T-helper 9 cell (primary cell): Measurements from ENCODE around the gene NUFIP1.
"Not testable (repeated sequence)": the region's sequence is repeated elsewhere in the genome, so short reads cannot be mapped to it uniquely, and the experiment has no call there.

Experiments used
- DNase-seq: peaks from one replicate; pipeline ENCODE4 v3.0.0-alpha.2; 2020

The NUFIP1 gene

GRCh38 chr13:44969551-44970484, 19.5 kb downstream of the NUFIP1 start:
- no peak for DNase-seq

- DNase-seq: no peak
These were observed 20.8 kb downstream of the NUFIP1 start for GRCh38 chr13:44968434-44968815.

GRCh38 chr13:44967704-44968433, 21.4 kb downstream of the NUFIP1 start:
- DNase-seq: no peak

- DNase-seq: no peak
These were observed 27.3 kb downstream of the NUFIP1 start for GRCh38 chr13:44961997-44962396.

DNA sequence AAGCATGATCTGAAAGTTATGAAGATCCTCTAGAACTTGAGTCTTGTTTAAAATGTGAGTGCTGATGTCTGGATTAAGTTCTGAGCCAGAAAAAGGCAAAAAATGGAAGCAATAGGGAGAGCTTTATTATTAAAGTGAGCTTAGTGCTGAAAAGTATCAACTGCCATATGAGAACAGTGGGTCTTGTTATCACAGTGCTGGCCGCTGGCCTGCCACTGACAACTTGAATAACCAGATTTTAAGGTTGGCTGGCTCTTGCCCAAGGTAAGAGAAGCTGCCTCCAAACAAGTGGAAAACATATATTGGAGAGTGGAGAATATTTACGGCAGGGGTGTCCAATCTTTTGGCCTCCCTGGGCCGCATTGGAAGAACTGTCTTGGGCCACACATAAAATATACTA, 33.9 kb downstream of the NUFIP1 start:
- DNase-seq: no peak

GRCh38 chr13:44954224-44954623, 35.0 kb downstream of the NUFIP1 start:
- no peak for DNase-seq

GRCh38 chr13:44952671-44953070, 36.6 kb downstream of the NUFIP1 start:
- DNase-seq: no peak

DNA sequence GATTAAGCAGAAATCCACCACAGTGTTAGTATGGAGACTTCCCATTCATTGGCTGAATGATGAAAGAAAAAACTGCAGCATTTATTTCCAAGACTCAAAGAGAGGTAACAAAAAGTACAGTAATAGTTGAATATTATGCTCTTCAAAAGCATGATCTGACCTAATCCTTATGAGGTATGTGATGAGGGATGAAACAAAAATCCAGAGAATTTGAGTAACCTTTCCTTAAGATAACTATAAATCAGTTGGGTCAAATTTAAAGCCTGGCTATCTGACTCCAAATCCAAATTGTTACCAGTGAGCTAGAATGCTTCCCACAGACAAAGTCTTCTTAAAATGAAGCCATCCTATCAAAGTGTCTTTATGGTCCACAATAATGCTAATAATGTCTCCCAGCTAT, 38.1 kb downstream of the NUFIP1 start:
- no peak for DNase-seq

GRCh38 chr13:44943411-44943810, 45.9 kb downstream of the NUFIP1 start:
- not testable (repeated sequence) for DNase-seq

DNA sequence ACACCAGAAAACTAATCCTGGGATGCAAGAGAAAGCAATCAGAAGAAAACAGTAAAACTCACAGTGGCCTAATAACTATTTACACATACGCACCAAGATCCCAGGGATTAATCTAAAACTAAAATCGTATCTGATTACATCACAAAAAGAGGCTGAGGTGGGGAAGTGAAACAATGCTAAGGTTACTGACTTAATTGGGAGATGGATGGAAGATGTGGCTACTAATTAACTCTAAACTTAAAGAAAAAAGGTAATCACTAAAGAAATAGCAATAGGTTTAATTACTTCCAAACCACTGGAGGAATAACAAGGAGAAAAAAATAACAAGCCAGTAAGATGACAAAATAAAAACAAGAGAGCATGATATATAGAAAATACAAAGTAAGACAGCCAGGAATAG, 50.4 kb downstream of the NUFIP1 start:
- no peak for DNase-seq

DNA sequence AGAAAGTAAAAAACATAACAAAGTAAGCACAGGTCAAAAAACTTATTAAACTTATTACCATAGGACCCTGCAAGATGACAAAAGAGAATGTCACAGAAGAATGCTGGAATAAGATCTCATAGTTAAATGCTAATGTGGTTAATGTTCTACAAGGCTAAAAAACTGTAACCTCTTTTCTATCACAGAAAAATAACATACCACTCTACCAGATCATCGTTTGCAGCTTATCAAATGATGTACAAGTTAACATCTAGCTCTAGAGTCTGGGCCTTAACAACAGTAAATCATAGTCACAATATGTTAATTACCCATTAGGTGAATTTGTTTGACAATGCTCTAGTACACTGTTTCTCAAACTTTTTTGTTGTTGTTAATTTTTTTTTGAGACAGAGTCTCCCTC, 53.0 kb downstream of the NUFIP1 start:
- DNase-seq: no peak

- DNase-seq: no peak
These were observed 54.5 kb downstream of the NUFIP1 start for GRCh38 chr13:44934724-44935123.

- no peak for DNase-seq
These were observed 56.4 kb downstream of the NUFIP1 start for GRCh38 chr13:44932850-44933251.

- DNase-seq: no peak
These were observed 57.0 kb downstream of the NUFIP1 start for GRCh38 chr13:44932171-44932849.

DNA sequence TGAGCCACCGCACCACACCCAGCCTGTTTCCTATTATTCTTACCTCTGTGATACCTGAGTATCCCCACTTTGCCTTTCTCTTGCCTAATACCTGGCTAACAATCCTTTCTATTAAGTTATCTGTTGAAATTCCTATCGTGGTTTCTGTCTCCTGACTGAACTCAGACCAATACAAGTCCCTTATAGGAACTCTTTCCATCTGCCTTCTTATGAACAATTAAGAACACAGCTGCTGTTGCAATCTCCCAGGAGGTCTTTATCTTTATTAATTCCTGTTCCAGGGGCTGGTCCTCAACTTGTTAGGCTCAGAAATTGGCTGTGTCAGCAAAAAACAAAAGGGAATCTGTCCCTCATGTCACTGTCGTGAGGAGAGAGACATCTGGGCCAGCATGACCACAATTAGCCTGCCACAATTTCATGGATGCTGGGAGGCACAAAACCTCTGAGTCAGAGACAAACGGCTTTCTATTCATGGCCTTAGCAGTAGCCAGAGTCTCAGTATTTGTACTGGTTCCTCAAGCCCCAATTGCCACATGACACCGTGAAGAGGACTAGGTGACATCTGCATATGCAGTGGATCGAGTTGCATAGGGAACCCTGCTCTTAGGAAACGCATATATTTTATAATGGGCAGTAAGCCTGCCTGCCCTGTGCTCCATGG, 58.2 kb downstream of the NUFIP1 start:
- DNase-seq: no peak

DNA sequence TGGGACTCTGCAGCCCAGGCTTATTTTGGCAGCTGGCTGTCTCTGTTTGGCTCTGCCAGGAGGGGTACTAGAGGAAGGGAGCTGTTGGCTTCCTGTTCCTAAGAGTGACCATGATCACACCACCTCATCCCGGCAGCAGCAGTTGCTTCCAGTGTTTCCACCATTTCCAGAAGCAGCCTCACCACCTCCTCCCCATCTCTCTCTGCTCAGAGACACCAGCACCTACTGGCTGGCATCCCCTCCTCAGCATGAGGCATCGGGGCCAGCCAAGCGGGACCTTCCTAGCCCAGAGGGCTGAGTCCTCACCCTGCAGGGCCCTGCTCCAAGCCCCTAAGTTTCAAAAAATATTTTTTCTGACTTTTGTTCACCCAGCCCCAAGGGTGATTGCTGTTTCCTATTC, 59.0 kb downstream of the NUFIP1 start:
- no peak for DNase-seq

DNA sequence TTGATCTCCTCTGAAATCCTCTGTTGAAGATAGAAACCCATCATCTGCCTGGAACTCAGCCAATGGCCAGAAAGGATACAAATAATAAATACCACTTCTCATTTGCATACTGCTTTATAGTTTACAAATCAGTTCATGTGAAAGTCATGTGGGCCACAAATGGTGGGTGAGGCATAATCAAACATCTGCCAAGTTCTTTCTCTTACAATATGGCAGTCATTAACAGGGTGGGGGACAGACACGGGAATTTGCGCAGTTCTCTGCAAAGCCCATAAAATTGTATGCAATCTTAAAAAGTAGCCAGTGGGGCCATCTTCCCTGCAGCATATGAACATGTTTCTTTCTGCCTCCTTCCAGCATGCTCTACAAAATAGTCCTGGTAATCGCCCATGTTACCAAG, 59.6 kb downstream of the NUFIP1 start:
- no peak for DNase-seq

DNA sequence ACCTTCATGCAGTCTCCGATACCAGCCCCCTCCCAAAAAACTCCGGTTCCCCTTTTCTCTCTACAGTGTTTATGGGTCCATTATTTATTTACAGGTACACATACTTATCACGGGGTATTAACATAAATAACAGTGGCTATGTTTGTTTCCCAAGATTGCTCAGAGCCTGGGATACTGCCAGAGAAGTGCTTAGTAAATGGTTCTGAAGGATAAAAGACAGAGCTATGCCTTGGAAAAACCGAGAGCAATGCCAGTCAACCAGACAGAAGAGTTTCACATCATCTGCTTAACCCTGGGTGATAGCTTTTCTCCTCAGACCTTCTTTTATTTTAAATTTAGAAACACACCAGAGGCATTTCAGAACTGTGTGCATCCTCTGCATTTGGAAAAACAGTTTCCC, 61.3 kb downstream of the NUFIP1 start:
- DNase-seq: no peak

DNA sequence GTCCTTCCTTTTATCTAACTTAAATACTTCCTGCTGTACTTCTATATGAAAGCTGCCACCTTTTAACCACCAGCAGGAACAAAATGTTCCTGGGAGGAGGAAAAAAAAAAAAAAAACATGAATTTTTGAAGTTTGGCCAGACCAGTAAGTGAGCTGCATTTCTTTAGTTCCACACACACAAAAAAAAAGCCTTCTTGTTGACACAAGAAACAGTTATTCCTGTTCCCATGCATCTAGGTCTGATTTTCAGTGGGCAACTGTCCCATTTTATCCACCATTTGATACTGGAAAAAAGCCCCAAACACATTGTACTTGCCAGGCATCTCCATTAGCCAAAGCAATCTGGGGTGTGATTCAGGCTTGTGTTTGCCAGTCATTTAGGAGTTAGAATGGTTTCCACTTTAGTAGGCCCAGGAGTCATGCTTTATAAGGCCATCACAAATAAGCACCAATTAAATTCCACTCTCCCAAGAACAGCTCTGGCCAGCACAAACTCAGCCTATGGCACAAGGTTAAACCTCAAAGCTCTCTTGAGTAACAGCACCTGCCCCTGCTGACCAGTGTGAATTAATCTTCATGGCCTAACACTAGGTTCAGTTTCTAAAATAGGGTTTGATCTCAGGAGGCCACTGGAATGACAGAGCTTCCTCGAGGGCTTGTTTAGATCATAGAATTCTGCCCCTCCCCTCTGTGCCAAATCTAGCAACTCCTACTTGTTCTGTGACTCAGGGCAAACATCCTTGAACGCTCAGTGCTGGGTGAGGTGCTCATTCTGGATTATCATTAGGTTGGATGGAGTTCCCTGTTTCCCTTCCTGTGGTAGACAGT, 67.1 kb downstream of the NUFIP1 start:
- no peak for DNase-seq

DNA sequence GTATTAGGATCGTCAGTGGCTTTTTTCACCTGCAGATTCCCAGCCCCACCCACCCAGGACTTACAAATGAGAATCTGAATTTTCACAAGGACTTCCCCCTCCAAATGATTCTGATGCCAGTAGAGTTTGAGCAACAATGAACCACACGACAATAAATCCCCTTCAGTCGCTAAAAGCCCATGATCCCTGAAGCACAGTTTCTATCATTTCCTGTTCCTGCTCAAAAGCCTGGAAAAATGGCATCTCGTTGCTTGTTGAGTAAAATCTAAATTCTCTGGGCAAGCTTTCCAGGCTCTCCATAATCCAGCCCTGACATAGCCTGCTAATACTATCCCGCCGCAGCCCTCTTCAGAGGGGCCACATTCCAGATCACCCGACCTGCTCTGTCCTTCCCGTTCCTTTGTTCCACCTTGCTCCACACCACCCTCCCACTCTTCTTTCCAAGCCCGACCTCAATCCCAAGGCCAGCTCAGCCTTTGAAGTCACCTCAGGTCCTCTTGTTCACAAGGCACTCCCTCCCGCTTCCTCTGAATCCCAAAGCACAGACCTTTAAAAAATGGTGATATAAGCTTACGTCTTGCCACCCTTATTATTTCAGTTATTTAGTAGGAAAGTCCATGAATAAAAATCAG, 67.9 kb downstream of the NUFIP1 start:
- no peak for DNase-seq

DNA sequence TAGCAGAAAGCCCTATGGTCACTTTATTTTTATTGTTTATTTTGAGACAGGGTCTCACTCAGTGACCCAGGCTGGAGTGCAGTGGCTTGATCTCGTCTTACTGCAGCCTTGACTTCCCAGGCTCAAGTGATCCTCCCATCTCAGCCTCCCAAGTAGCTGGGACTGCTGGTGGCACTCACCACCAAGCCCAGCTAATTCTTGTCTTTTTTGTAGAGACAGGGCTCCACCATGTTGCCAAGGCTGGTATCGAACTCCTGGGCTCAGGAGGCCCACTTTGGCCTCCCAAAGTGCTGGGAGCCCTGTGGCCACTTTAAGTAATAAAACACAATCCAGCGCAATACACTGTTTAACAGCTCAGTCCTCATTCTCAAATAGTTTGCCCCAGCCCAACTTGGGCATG, 69.3 kb downstream of the NUFIP1 start:
- no peak for DNase-seq
